ENCODE measurements around the gene HOXB4.

DNA sequence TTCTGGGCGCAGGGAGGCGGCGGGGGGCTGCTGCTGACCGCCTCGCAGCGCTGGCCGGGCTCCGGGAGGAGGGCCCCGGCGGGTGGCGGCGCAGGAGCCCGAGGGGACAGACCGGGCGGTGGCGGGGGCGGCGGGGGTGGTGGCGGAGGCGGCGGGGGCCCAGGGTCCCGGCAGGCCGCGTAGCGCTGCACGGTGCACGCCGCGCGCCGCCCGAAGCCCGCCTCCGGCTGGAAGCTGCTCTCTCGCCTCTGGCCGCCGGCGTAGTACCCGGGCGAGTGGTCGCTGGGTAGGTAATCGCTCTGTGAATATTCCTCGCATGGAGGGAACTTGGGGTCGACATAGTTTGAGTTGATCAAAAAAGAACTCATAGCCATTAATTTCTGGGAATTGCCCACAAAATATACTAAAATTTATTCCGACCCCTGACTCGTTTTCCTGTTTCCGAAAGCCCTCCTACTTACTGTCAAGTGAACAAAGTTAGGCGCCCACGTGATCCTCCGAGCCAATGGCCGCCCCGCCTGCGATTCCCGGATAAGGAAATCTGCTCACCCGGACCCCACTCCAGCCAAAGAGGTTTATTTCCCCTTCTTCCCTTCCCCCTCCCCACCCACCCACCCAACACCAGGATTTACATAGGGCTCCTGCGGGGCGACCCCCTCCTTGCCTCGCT, at the start of gene HOXB4:
- TF ChIP-seq, protein P1, sequence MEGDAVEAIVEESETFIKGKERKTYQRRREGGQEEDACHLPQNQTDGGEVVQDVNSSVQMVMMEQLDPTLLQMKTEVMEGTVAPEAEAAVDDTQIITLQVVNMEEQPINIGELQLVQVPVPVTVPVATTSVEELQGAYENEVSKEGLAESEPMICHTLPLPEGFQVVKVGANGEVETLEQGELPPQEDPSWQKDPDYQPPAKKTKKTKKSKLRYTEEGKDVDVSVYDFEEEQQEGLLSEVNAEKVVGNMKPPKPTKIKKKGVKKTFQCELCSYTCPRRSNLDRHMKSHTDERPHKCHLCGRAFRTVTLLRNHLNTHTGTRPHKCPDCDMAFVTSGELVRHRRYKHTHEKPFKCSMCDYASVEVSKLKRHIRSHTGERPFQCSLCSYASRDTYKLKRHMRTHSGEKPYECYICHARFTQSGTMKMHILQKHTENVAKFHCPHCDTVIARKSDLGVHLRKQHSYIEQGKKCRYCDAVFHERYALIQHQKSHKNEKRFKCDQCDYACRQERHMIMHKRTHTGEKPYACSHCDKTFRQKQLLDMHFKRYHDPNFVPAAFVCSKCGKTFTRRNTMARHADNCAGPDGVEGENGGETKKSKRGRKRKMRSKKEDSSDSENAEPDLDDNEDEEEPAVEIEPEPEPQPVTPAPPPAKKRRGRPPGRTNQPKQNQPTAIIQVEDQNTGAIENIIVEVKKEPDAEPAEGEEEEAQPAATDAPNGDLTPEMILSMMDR (IDR thresholded peaks at IDR 0.05): no peak
- TF ChIP-seq POLR2A (IDR thresholded peaks at IDR 0.05): no peak
